Stimulated activated CD4-positive, alpha-beta T cell treated with anti-CD3 and anti-CD28 coated beads, Interleukin-4, amount 100 ng/mL, for 4 hours (primary cell): ENCODE results near the gene SNRNP35.
"Not testable (repeated sequence)": the region's sequence is repeated elsewhere in the genome, so short reads cannot be mapped to it uniquely, and the experiment has no call there.

Source experiments
- DNase-seq, 2 experiments: peaks; one replicate each; pipeline ENCODE4 v3.0.0-alpha.2; 2020

The SNRNP35 gene, protein sequence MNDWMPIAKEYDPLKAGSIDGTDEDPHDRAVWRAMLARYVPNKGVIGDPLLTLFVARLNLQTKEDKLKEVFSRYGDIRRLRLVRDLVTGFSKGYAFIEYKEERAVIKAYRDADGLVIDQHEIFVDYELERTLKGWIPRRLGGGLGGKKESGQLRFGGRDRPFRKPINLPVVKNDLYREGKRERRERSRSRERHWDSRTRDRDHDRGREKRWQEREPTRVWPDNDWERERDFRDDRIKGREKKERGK

DNA sequence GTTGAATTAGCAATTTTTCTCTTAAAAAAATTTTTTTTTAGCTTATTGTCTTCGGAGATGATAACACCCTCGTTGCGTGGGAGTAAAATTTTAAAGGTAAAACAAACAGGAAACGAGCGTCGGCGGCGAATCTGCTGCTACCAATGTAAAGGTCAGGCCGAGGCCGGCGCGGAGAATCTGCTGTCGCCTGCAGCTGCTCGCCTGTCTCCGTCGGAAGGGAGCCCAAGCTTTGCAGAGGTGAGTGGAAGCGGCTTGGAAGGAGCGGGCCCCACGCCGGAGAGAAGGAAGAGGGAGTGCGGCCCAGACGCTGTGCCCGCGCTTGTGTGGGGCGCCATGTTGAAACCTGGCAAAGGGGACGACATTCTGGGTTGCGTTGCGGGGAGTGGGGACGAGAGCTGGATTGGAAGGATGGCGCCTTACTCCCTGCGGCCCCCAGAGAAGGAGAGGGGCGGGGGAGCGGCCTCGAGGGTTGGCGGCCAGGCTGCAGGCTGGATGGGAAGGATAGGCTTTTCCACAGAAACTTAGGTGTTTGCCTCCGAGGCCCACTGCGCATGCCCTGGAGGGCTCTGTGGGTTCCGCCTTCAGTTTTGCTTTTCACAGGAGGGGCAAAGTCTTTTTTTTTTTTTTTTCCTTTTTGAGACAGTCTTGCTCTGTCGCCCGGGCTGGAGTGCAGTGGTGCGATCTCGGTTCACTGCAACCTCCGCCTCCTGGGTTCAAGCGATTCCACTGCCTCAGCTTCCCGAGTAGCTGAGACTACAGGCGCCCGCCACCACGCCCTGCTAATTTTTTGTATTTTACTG lies at the start of gene SNRNP35:
Gene SNRNP35 (plus strand): TSS at position 160 of the 800 bp plus-strand sequence. CDS start 7,402 bp downstream, outside the sequence.
- DNase-seq = peak; percentile 77 to 84

- not testable (repeated sequence) for DNase-seq
Observed at GRCh38 chr12:123408619-123409018, 49.3 kb upstream of the SNRNP35 start.

DNA sequence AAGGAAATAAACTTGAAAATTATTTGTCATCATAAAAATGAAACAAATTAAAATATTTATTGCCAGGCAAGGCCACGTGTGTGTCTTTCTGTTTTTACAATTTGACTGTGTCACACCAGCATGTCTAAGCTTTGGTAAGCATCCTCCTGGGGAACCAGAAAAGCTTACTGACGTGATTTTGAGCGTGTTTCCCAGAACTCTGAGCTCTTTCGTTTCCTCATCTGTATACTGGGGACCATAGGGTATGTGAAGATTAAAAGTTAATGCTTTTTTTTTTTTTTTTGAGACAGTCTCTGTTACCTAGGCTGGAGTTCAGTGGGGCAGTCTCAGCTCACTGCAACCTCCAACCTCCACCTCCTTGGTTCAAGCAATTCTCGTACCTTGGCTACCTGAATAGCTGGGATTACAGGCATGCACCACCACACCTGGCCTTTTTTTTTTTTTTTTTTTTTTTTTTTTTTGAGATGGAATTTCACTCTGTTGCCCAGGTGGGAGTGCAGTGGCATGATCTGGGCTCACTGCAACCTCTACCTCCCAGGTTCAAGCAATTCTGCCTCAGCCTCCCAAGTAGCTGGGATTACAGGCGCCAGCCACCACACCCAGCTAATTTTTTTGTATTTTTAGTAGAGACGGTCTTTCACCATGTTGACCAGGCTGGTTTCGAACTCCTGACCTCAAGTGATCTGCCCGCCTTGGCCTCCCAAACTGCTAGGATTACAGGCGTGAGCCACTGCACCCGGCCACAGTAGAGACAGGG lies 48.5 kb upstream of the SNRNP35 start:
- DNase-seq = not testable (repeated sequence)

GRCh38 chr12:123410041-123410412 lies 47.9 kb upstream of the SNRNP35 start:
- DNase-seq = no peak

DNA sequence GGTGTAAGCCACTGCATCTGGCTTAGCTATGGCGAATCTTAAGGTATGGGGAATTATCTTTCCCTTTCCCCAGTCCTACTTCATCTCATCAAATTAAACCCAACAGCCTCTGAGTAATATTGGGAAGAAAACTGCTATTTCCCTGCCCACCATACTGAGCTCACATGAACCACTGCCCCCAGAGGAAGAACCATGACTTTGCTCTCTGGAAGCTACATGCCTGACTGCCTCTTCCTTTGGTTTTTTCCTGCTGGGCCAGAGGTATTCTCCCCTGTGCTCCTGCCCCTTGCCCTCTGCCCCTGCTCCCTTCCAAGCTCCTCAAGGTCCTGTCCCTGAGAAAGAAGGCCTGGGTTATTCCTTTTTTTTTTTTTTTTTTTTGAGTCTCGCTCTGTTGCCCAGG lies 36.6 kb upstream of the SNRNP35 start:
- DNase-seq = no peak

DNA sequence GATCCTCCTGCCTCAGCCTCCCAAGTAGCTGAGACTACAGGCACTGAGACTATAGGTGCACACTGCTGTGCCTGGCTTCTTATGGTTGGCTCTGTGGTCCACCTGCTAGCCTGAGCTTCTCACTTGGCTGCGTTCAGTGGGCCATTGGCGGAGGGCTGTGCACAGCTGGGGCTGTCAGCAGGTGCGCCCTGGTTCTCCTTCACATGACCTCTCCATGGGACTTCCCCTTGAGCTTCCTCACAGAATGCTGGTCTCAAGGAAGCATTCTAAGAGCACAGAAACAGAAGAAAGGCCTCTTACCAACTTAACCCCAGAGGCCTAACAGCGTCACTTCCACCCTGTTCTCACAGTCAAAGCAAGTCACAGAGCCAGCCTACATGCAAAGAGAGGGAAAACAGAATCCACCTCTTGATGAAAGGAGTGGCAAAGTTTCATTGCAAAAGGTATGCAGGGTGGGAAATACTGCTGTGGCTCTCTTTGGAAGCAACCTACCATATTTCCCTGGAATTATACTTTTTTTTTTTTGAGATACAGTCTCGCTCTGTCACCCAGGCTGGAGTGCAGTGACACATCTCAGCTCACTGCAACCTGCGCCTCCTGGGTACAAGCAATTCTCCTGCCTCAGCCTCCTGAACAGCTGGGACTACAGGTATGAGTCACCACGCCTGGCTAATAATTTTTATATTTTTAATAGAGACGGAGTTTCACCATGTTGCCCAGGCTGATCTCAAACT lies 30.7 kb upstream of the SNRNP35 start:
- peak in 1 of 2 experiments; percentile 8 for DNase-seq

- DNase-seq = no peak
Observed at GRCh38 chr12:123428591-123428990, 29.3 kb upstream of the SNRNP35 start.

- not testable (repeated sequence) for DNase-seq
Observed at GRCh38 chr12:123429101-123429500, 28.8 kb upstream of the SNRNP35 start.

DNA sequence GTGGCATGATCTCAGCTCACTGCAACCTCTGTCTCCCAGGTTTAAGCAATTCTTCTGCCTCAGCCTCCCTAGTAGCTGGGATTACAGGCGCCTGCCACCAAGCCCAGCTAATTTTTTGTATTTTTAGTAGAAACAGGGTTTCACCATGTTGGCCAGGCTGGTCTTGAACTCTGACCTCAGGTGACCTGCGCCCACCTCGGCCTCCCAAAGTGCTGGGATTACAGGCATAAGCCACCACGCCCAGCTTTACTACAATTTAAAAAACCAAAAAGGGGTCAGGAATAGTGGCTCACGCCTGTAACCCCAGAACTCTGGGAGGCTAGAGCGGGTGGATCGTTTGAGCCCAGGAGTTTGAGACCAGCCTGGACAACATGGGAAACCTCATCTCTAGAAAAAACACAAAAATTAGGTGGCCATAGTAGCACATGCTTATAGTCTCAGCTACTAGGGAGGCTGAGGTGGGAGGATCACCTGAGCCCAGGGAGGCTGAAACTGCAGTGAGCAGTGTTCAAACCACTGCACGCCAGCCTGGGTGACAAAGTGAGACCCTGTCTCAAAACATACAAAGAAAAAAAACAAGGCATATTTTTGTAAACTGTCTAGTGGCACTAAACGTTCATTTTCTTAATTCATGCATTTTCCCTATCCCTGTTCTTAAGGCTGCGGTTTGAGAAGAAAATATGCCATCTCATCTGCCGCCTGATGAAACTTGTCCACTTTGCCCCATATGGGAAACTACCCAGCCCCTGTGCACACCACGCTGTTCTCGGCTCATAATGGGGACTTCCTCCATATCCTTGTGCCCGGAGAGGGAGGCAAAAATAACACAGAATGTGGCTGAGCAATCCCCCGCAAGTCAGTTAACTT lies 25.8 kb upstream of the SNRNP35 start:
- DNase-seq = peak in 1 of 2 experiments; percentile 26

DNA sequence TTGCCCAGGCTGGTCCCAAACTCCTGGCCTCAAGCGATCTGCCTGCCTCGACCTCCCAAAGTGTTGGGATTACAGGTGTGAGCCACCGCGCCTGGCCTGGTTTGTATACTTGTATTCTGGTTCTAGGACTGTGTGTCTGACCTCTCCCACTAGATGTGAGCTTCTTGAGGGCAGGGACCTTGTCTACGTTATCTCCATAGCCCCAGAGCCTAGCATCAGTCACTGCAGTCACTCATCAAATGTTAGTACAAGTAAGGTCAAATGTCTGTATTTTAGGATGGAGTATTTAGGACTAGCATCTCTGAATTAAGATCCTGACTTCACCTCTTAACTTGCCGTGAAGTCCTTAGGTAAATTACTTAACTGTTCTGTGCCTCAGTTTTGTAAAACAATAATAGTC lies 24.3 kb upstream of the SNRNP35 start:
- DNase-seq = no peak

DNA sequence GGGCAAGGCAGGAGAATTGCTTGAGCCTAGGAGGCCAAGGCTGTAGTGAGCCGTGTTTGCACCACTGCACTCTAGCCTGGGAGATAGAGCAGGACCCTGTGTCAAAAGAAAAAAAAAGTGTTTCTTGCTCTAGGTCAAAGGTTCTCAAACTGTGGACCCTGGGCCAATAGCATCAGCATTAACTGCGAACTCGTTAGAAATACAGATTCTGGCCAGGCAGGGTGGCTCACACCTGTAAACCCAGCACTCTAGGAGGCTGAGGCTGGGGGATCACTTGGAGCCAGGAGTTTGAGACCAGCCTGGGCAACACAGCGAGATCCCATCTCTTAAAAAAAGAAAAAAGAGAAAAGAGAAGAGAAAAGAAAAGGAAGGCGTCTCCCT lies 22.3 kb upstream of the SNRNP35 start:
- DNase-seq = no peak

DNA sequence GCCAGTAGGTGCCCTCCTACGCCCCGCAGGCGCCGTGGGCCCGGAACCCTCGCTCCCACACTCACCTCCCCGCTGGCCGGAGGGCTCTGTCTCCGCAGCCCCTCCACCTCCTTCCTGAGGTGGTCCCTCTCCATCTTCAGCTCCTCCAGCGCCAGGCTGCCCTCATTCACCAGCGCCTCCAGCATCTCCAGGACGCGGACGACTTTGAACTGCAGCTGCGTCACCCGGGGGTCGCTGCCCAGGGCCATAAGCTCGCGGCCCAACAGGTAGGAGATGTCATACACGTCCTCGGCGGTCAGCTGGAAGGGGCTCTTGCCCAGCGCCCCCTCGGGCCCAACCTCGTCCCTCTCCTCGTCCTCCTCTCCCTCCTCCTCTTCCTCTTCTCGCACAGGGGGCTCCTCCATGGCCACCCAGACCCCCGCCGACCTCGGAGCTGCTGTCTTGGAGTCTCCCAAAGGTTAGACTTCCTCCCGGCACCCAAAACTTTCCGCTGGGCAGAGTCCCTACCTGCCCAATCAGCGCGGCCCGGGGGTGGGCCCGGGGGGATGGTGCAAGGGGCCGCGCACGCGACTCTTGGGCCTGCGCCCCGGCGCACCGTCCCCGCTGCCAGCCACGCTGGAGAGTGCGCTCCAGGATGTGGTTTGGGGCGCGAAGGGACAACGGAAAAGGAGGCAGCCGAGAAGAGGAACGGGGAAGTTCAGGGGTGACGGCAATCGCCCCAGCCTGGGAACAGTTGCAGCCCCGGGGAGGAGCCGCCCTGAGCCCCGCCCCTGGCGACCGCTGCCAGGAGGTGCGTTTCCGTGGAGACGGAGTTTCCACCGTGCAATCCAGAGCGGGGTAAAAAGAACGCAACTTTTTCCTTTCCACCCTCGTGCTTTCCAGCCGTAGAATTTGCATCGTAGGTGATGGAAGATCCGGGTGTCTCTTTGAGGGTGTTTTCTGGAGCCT lies 21.6 kb upstream of the SNRNP35 start, which contains the start of gene RILPL2:
Gene RILPL2 (minus strand): TSS at position 668 of the 948 bp plus-strand sequence. CDS start 264 bp downstream, at position 404.
- peak; percentile 90 to 91 for DNase-seq

GRCh38 chr12:123441523-123442164 lies 16.3 kb upstream of the SNRNP35 start:
- DNase-seq = no peak

DNA sequence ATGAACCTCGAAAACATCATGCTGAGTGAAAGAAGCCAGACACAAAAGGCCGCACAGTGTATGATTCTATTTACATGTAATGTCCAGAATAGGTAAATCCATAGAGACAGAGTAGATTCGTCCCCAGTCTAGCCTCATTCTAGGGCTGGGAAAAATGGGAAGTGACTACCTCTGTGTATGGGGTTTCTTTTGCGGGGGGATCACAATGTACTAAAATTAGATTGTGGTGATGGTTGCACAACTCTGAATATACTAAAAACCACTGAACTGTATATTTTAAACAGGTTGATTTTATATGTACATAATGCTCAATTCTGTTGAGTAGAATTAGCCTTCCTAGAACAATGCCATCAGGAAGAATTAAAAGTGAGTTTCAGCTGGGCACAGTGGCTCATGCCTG lies 15.2 kb upstream of the SNRNP35 start:
- DNase-seq = no peak

DNA sequence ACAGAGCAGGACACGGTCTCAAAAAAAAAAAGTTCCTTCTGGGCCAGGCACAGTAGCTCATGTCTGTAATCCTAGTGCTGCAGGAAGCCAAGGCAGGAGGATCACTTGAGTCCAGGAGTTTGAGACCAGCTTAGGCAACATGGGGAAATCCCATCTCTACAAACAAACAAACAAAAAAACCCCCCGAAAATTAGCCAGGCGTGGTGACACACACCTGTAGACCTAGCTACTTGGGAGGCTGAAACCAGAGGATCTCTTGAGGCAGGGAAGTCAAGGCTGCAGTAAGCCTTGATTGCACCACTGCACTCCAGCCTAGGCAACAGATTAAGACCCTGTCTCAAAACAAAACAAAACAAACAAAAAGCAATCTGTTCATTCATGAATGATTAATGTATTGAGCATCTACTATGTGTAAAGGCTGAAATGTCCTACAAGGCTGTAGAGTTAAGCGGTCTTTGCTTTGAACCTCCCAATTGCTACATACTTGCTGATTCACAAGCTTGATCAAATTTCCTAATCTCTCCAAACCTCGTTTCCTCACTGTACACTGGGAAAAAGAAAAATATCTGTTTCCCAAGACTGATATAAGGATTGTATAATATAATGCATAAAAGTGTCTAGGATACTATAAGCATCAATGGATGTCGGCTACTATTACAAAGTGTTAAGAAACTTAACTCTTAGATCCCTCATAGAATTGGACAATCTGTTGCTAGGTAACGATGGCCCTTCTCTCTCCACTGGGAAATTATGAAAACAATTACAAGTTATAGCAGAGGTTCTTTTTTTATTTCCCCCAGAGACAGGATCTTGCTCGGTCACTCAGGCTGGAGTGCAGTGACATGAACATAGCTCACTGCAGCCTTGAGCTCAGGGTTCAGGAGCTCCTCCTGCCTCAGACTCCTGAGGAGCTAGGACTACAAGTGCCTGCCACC lies 13.6 kb upstream of the SNRNP35 start:
- no peak for DNase-seq

- no peak for DNase-seq
Observed at GRCh38 chr12:123445388-123446332, 12.3 kb upstream of the SNRNP35 start.

DNA sequence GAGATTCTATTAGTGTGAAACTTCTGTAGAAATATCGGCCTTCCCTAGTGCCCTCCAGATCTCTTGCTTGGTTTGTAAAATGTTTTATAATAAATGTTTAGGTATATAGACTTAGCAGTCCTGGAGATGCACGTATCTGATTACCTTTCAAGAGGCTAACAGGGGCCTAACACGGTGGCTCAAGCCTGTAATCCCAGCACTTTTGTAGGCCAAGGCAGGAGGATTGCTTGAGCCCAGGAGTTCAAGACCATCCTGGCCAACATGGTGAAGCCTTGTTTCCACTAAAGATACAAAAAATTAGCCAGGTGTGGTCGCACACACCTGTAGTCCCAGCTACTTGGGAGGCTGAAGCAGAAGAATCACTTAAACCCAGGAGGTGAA lies 11.6 kb upstream of the SNRNP35 start:
- no peak for DNase-seq
